Activated naive CD8-positive, alpha-beta T cell (primary cell): ENCODE results near the gene HS6ST3.
"Not testable (repeated sequence)": the region's sequence is repeated elsewhere in the genome, so short reads cannot be mapped to it uniquely, and the experiment has no call there.

Experiments
- H3K27ac Mint-ChIP-seq: one replicate; pipeline ENCODE4 v1.8.0; 2021; ENCODE audit warnings: mixed read lengths
- H3K27me3 Mint-ChIP-seq: one replicate; pipeline ENCODE4 v1.8.0; 2021; ENCODE audit warnings: mixed read lengths
- H3K36me3 Mint-ChIP-seq: one replicate; pipeline ENCODE4 v1.8.0; 2021; ENCODE audit warnings: mixed read lengths
- H3K4me1 Mint-ChIP-seq: one replicate; pipeline ENCODE4 v1.8.0; 2021; ENCODE audit warnings: low read depth, mixed read lengths
- H3K4me3 Mint-ChIP-seq: one replicate; pipeline ENCODE4 v1.8.0; 2021; ENCODE audit warnings: mild to moderate bottlenecking, mixed read lengths
- H3K9me3 Mint-ChIP-seq: one replicate; pipeline ENCODE4 v1.8.0; 2021; ENCODE audit warnings: low read depth, mixed read lengths

The HS6ST3 gene

DNA sequence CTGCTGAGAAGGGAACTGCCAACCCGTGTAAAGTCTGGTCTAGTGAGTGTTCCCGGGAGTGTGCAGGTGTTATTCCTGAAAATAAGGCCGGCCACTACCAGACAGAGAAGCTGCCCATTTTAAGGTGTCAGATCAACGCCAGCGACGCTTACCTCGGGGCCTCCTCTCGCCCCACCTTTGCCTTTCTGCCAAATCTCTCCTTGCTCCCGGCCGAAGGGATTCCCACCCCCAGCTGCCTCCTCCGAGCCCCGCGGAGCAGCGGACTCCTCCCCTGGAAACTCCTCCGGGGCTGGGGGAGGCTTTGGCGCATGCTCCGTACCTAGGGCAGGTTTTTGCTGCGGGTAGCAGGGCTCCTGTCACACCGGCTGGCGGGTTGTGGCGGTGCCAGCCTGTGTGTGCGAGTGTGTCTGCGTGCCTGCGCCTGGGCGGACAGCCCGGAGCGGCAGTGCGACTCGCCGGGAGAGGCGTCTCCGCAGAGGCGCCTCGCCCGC, at the start of gene HS6ST3:
Gene HS6ST3, plus strand, starts transcription at position 359 of the 491 bp plus-strand sequence.
- peaks cover 44% of the 10 kb centered on the region for H3K27me3 Mint-ChIP-seq
- H3K9me3 Mint-ChIP-seq, result no peaks in the 10 kb centered on the region
- peaks cover 8% of the 10 kb centered on the region for H3K4me1 Mint-ChIP-seq
- no peak within 1 kb of the TSS for H3K27ac Mint-ChIP-seq
- H3K4me3 Mint-ChIP-seq, result peak within 1 kb of the TSS; percentile 51
- H3K36me3 Mint-ChIP-seq, result no peaks in the 10 kb centered on the region

DNA sequence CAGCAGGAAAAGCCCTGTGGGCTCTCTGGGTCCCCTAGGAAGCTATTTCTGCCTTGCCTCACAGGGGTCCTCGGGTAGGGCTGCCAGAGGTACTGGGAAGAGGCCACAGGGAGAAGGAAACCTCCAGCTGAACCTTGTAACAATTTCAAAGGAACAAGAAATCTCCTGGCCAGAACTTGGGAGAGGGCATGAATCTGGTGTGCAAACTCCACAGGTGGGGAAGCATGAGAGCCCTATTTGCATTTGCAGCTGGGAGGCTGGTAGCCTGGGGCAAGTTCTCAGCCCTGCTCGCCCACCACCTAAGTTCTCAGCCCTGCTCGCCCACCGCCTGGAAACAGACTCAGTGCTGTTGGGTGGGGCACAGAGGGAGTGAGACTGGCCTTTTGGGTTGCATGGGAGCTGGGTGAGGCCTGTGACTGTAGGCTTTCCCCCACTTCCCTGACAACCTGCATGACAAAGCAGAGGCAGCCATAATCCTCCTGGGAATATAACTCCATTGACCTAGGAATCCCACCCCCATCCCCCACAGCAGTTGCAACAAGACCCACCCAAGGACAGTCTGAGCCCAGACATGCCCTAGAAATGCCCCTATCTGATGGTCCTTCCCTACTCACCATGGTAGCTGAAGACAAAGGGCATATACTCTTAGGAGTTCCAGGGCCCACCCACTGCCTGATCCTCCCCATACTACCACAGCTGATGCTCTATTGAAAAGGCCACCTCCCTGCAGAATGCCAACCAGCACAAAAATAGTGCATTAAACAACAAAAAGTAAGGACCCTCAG, 48.4 kb upstream of the HS6ST3 start:
- Mint-ChIP-seq H3K36me3 (no peaks in the 10 kb centered on the region), H3K4me3 (no peak overlapping the region), H3K27me3 (no peaks in the 10 kb centered on the region), H3K27ac (no peak overlapping the region), H3K9me3 (peaks cover 3% of the 10 kb centered on the region), H3K4me1 (no peaks in the 10 kb centered on the region)

DNA sequence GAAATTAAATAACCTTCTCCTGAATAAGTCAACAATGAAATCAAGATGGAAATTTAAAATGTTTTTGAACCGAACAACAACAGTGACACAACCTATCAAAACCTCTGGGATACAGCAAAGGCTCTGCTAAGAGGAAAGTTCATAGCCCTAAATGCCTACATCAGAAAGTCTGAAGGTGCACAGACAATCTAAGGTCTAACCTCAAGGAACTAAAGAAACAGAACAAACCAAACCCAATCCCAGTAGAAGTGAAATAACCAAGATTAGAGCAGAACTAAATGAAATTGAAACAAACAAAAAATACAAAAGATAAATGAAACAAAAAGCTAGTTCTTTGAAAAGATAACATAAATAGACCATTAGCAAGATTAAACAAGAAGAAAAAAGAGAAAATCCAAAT, 45.7 kb upstream of the HS6ST3 start:
- peaks cover 10% of the 10 kb centered on the region for H3K27me3 Mint-ChIP-seq
- H3K9me3 Mint-ChIP-seq, result peaks cover 3% of the 10 kb centered on the region
- no peaks in the 10 kb centered on the region for H3K36me3 Mint-ChIP-seq
- H3K27ac Mint-ChIP-seq, result no peak overlapping the region
- H3K4me1 Mint-ChIP-seq, result no peaks in the 10 kb centered on the region
- no peak overlapping the region for H3K4me3 Mint-ChIP-seq

DNA sequence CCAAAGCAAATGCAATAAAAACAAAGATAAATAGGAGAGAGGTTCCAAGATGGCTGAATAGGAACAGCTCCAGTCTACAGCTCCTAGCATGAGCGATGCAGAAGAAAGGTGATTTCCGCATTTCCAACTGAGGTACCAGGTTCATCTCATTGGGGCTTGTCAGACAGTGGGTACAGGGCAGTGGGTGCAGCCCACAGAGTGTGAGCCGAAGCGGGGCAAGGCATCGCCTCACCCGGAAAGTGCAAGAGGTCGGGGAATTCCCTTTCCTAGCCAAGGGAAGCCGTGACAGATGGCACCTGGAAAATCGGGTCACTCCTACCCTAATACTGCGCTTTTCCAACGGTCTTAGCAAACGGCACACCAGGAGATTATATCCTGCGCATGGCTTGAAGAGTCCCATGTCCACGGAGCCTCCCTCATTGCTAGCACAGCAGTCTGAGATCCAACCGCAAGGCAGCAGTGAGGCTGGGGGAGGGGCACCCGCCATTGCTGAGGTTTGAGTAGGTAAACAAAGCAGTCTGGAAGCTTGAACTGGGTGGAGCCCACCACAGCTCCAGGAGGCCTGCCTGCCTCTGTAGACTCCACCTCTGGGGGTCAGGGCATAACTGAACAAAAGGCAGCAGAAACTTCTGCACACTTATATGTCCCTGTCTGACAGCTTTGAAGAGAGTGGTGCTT, 43.3 kb upstream of the HS6ST3 start:
- H3K4me3 Mint-ChIP-seq, H3K27ac Mint-ChIP-seq, H3K9me3 Mint-ChIP-seq, H3K4me1 Mint-ChIP-seq, H3K36me3 Mint-ChIP-seq: not testable (repeated sequence)
- H3K27me3 Mint-ChIP-seq, result peaks cover 20% of the 10 kb centered on the region

DNA sequence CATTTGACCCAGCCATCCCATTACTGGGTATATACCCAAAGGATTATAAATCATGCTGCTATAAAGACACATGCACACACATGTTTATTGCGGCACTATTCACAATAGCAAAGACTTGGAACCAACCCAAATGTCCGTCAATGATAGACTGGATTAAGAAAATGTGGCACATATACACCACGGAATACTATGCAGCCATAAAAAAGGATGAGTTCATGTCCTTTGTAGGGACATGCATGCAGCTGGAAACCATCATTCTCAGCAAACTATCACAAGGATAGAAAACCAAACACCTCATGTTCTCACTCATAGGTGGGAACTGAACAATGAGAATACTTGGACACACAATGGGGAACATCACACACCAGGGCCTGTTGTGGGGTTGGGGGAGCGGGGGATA, 39.0 kb upstream of the HS6ST3 start:
- H3K36me3 Mint-ChIP-seq, H3K9me3 Mint-ChIP-seq, H3K4me1 Mint-ChIP-seq, H3K4me3 Mint-ChIP-seq, H3K27ac Mint-ChIP-seq: not testable (repeated sequence)
- peaks cover 38% of the 10 kb centered on the region for H3K27me3 Mint-ChIP-seq

DNA sequence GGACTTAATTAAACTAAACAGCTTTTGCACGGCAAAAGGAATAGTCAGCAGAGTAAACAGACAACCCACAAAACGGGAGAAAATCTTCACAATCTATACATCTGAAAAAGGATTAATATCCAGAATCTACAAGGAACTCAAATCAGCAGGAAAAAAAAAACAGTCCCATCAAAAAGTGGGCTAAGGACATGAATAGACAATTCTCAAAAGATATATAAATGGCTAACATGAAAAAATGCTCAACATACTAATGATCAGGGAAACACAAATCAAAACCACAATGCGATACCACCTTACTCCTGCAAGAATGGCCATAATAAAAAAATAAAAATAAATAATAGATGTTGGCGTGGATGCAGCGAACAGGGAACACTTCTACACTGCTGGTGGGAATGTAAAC, 38.4 kb upstream of the HS6ST3 start:
- H3K36me3 Mint-ChIP-seq, H3K9me3 Mint-ChIP-seq, H3K4me1 Mint-ChIP-seq, H3K4me3 Mint-ChIP-seq, H3K27ac Mint-ChIP-seq: not testable (repeated sequence)
- H3K27me3 Mint-ChIP-seq, result peaks cover 38% of the 10 kb centered on the region

DNA sequence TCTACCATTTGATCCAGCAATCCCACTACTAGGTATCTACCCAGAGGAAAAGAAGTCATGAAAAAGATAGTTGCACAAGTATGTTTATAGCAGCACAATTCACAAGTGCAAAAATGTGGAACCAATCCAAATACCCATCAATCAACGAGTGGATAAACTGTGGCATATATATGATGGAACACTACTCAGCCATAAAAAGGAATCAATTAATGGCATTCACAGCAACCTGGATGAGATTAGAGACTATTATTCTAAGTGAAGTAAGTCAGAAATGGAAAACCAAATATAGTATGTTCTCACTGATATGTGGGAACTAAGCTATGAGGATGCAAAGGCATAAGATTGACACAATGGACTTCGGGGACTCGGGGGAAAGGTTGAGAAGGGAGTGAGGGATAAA, 38.0 kb upstream of the HS6ST3 start:
- peaks cover 38% of the 10 kb centered on the region for H3K27me3 Mint-ChIP-seq
- H3K9me3 Mint-ChIP-seq, H3K27ac Mint-ChIP-seq, H3K36me3 Mint-ChIP-seq, H3K4me1 Mint-ChIP-seq: not testable (repeated sequence)
- H3K4me3 Mint-ChIP-seq, result peak overlapping the region; percentile 3

DNA sequence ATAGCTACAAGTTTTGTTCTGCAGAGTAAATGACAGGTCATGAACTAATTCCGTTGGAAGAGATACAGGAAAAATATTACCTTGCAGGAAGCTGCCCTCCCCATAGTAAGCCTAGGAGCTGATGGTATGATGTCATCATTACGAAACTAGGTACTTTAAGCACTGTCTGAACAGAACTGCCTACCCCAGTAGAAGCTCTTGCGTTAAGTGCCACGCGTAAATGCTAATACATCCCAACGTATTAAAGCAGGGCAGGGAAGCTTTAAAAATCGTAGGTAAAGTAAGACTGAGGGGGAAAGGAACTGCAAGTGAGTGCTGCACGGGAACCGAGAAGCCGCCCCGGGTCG, 37.3 kb upstream of the HS6ST3 start:
- peaks cover 9% of the 10 kb centered on the region for H3K4me1 Mint-ChIP-seq
- H3K4me3 Mint-ChIP-seq, result peak overlapping the region; percentile 68
- no peak overlapping the region for H3K27ac Mint-ChIP-seq
- peaks cover 2% of the 10 kb centered on the region for H3K36me3 Mint-ChIP-seq
- H3K9me3 Mint-ChIP-seq, result peaks cover 5% of the 10 kb centered on the region
- peaks cover 40% of the 10 kb centered on the region for H3K27me3 Mint-ChIP-seq

DNA sequence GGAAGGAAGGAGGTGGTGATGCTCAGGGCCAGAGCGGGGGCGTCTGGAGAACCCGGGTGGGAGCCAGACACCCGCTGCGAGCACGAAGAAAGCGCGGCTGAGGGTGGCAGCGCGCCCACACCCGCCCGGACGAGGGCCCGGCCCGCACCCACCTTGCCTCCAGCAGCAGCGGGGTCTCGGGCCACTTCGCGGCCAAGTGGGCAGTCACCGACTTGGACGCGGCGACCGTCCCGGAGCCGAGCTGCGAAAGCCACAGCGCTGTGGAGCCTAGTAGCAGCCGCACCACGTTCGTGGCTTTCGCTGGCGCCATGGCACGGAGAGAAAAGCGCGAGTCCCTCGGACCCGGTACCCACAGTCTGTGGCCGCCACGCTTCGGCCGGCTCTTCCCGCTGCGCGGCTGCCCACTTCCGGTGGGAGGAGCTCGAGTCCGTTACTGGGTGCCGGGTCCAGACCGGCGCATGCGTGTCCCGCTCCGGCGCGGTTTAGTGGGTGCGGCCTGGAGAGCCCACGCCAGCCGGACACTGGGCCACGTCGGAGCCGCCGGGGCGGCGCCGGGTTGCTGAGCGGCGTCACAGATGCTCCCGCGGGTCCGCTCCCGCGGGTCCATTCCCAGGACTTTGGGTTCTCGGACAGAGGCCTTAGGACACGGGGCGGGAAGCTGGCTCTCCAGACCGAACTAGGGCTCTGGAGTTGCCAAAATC, 36.8 kb upstream of the HS6ST3 start, which contains the start of gene UGGT2:
Gene UGGT2, minus strand, starts transcription at position 399 of the 701 bp plus-strand sequence. Its CDS starts 89 bp downstream, at position 310.
- Mint-ChIP-seq H3K4me3 (peak within 1 kb of the TSS; percentile 68), H3K4me1 (peaks cover 9% of the 10 kb centered on the region), H3K9me3 (peaks cover 5% of the 10 kb centered on the region), H3K27ac (no peak within 1 kb of the TSS), H3K36me3 (peaks cover 2% of the 10 kb centered on the region), H3K27me3 (peaks cover 37% of the 10 kb centered on the region)

DNA sequence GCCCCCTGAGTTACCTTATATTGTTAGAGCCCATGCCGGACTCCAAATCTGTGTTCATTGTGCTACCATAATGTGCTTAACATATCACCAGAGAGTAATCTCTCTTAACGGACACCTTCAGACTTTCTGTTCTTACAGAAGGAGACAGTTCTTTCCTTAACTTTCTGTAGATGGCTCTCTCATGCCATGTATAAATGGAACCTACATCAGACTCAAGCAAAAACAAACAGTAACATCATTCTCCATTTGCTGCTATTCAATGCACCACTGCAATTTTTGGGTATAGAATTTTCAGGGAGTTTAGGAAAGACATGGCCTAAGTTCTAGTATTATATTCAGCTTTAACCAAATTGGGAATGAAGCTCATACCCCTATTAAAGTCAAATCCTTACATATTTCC, 24.1 kb upstream of the HS6ST3 start:
- H3K27me3 Mint-ChIP-seq, result peaks cover 1% of the 10 kb centered on the region
- H3K4me3 Mint-ChIP-seq, result no peak overlapping the region
- no peaks in the 10 kb centered on the region for H3K4me1 Mint-ChIP-seq
- peaks cover 3% of the 10 kb centered on the region for H3K9me3 Mint-ChIP-seq
- H3K27ac Mint-ChIP-seq, result no peak overlapping the region
- H3K36me3 Mint-ChIP-seq, result no peaks in the 10 kb centered on the region

DNA sequence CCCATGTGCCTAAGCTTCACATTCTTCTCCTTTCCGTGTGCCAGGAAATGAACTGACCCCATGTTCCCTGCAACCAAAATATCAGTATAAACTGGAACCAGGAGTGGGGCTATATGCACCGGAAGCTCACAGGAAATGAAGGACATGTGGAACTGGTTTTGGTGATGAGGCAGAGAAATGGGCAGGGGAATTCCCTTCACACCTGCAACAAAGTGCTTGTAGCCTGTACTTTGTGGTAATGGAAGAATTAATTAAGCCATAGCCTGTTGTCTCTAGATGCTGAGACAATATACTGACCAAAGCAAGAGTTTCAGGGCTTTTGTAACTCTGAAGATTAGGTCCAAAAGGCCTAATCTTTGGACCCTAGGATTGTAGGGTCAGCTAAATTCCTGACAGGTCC, 21.2 kb upstream of the HS6ST3 start:
- no peaks in the 10 kb centered on the region for H3K27me3 Mint-ChIP-seq
- no peak overlapping the region for H3K27ac Mint-ChIP-seq
- peaks cover 3% of the 10 kb centered on the region for H3K9me3 Mint-ChIP-seq
- no peak overlapping the region for H3K4me3 Mint-ChIP-seq
- H3K4me1 Mint-ChIP-seq, result no peaks in the 10 kb centered on the region
- no peaks in the 10 kb centered on the region for H3K36me3 Mint-ChIP-seq

DNA sequence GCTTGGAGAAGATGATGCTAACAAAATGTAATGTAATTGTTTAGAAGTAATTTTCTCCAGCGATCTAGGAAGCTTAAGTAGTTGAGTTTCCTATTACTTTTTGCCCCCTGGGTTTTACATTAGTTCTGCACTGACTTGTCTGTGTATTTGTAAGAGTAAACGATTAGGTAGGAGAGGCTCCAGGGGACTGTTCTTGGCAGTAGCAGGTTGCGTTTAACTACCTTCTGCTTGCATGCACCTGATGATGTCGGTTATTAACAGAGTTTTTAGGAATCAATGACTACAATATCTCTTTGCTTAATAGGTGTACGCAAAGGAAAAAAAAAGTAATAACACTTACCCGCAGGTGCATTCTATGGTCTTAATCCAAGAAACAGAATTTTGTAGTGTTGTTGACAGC, 18.4 kb upstream of the HS6ST3 start:
- Mint-ChIP-seq H3K4me1 (no peaks in the 10 kb centered on the region), H3K4me3 (no peak overlapping the region), H3K36me3 (no peaks in the 10 kb centered on the region), H3K27ac (no peak overlapping the region), H3K9me3 (peaks cover 3% of the 10 kb centered on the region), H3K27me3 (no peaks in the 10 kb centered on the region)

DNA sequence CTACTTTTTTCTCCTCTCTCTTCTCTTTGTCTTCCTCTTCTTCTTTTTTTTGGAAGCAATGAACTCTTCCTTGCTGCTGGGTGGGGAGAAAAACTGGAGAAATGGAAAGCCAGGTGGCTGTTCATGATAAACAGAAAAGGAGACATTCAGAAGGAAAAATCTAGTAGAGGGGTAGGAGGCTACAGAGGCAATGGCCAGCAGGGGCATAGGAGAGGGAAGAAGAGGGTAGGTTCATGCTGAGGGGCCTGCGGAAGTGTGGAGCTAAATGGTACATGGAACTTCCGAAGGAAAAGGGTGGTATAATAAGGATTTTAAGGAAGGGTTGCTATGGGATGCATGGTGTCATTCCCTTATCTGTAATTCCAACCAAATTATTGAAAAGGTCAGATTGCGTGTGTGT, 17.5 kb upstream of the HS6ST3 start:
- Mint-ChIP-seq H3K36me3 (no peaks in the 10 kb centered on the region), H3K9me3 (peaks cover 3% of the 10 kb centered on the region), H3K27me3 (no peaks in the 10 kb centered on the region), H3K4me3 (no peak overlapping the region), H3K27ac (no peak overlapping the region), H3K4me1 (no peaks in the 10 kb centered on the region)

DNA sequence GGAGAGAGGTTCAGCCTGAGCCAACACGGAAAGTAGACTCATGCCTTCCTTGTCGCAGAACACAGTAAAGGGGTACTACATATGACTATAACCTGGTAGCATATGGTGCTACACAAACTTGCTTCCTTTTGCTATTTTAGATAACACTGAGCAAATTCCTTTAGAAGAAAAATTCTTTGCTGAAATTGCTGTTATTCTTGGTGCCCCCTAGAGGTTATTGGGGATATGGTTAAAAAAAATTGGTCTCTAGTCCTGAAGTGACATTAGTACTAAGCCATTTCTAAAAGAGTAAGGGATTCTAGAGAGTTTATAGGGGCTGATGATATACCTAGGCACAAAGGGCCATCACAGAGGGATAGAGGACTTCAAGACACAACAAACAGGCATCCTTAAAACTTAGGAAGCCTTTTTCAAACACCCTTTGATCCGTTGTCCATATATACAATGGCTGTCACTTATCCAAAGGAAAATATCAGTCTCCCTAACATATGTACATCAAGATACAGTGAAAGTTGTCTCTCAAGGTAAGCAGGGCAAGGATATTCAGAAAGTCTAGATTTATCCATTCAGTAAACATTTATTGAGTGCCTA, 13.9 kb upstream of the HS6ST3 start:
- Mint-ChIP-seq H3K36me3 (no peaks in the 10 kb centered on the region), H3K9me3 (no peaks in the 10 kb centered on the region), H3K27ac (no peak overlapping the region), H3K27me3 (no peaks in the 10 kb centered on the region), H3K4me1 (no peaks in the 10 kb centered on the region), H3K4me3 (no peak overlapping the region)

DNA sequence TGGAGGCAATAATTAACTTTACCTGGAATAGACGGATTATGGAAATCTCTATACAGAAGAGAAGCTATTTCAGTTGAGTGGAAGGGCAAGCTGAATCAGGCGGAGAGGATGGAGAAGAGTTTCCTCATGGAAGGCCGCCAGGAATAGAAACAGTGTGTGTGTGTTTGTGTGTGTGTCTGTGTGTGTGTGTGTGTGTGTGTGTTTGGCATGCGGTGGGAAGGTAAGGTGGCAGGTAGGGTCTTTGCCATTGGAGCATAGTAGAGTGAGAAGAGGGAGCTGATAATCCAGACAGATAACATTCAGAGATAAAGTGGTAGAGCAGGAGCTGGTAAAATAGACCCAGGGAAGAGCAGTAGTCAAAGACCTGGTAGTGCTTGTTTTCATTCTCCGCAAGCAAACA, 9.2 kb upstream of the HS6ST3 start:
- no peaks in the 10 kb centered on the region for H3K9me3 Mint-ChIP-seq
- peaks cover 5% of the 10 kb centered on the region for H3K27me3 Mint-ChIP-seq
- H3K4me3 Mint-ChIP-seq, result no peak overlapping the region
- no peaks in the 10 kb centered on the region for H3K36me3 Mint-ChIP-seq
- H3K4me1 Mint-ChIP-seq, result no peaks in the 10 kb centered on the region
- H3K27ac Mint-ChIP-seq, result no peak overlapping the region
